HEK293T (cell line): ENCODE data around the gene CORO6.

Experiments used
- CTCF ChIA-PET: fragments of 350-600 bp; formaldehyde crosslinking; extraction: SDS; loops from one replicate; lab custom pipeline; 2021; ENCODE audit warnings: antibody characterized with exemption, inconsistent platforms; lab: Yijun Ruan, JAX
- POLR2A ChIA-PET: fragments of 350-600 bp; formaldehyde crosslinking; extraction: SDS; loops from one replicate; lab custom pipeline; 2020; ENCODE audit warnings: antibody characterized with exemption, inconsistent platforms; lab: Yijun Ruan, JAX
- DNase-seq: peaks from one replicate; pipeline ENCODE4 v3.0.0; 2012; ENCODE audit warnings: mixed read lengths; ENCODE audit errors: extremely low spot score
- ARNT ChIP-seq: fragments of 450-650 bp; IDR thresholded peaks from 2 replicates; pipeline ENCODE4 v1.6.1; 2017; ENCODE audit warnings: mild to moderate bottlenecking
- BHLHE40 ChIP-seq: fragments of 450-650 bp; IDR thresholded peaks from 2 replicates; pipeline ENCODE4 v1.6.1; 2016; ENCODE audit warnings: mild to moderate bottlenecking, moderate library complexity, borderline replicate concordance
- CTBP1 ChIP-seq: fragments of 450-650 bp; IDR thresholded peaks from 2 replicates; pipeline ENCODE4 v1.6.1; 2016; ENCODE audit warnings: borderline replicate concordance
- ELF4 ChIP-seq: fragments of 450-650 bp; IDR thresholded peaks from 2 replicates; pipeline ENCODE4 v1.6.1; 2017; ENCODE audit warnings: antibody characterized with exemption
- FOXA1 ChIP-seq: fragments of 450-650 bp; IDR thresholded peaks from 2 replicates; pipeline ENCODE4 v1.6.1; 2016; ENCODE audit warnings: mild to moderate bottlenecking
- FOXK2 ChIP-seq: fragments of 450-650 bp; IDR thresholded peaks from 2 replicates; pipeline ENCODE4 v1.6.1; 2016; ENCODE audit warnings: mild to moderate bottlenecking
- FOXM1 ChIP-seq: fragments of 450-650 bp; IDR thresholded peaks from 2 replicates; pipeline ENCODE4 v1.6.1; 2017; ENCODE audit warnings: mild to moderate bottlenecking, borderline replicate concordance
- HDGF ChIP-seq: fragments of 450-650 bp; IDR thresholded peaks from 2 replicates; pipeline ENCODE4 v1.6.1; 2017; ENCODE audit warnings: antibody characterized with exemption, borderline replicate concordance
- L3MBTL2 ChIP-seq: fragments of 450-650 bp; conservative IDR thresholded peaks from 2 replicates; pipeline ENCODE4 v1.6.1; 2016; ENCODE audit warnings: mild to moderate bottlenecking
- LEF1 ChIP-seq: fragments of 450-650 bp; IDR thresholded peaks from 2 replicates; pipeline ENCODE4 v1.6.1; 2017; ENCODE audit warnings: mild to moderate bottlenecking, borderline replicate concordance
- NFRKB ChIP-seq: fragments of 450-650 bp; IDR thresholded peaks from 2 replicates; pipeline ENCODE4 v1.6.1; 2016; ENCODE audit warnings: mild to moderate bottlenecking, moderate library complexity
- SP1 ChIP-seq: fragments of 450-650 bp; IDR thresholded peaks from 2 replicates; pipeline ENCODE4 v1.6.1; 2017
- SUZ12 ChIP-seq: fragments of 450-650 bp; IDR thresholded peaks from 2 replicates; pipeline ENCODE4 v1.6.1; 2016; ENCODE audit warnings: mild to moderate bottlenecking
- TARDBP ChIP-seq: fragments of 450-650 bp; IDR thresholded peaks from 2 replicates; pipeline ENCODE4 v1.6.1; 2016
- ZNF384 ChIP-seq: fragments of 450-650 bp; IDR thresholded peaks from 2 replicates; pipeline ENCODE4 v1.6.1; 2016
- TF ChIP-seq, protein P1 (sequence below): fragments of 450-650 bp; IDR thresholded peaks from 2 replicates; pipeline ENCODE4 v1.6.1; 2016

CORO6 gene

DNA sequence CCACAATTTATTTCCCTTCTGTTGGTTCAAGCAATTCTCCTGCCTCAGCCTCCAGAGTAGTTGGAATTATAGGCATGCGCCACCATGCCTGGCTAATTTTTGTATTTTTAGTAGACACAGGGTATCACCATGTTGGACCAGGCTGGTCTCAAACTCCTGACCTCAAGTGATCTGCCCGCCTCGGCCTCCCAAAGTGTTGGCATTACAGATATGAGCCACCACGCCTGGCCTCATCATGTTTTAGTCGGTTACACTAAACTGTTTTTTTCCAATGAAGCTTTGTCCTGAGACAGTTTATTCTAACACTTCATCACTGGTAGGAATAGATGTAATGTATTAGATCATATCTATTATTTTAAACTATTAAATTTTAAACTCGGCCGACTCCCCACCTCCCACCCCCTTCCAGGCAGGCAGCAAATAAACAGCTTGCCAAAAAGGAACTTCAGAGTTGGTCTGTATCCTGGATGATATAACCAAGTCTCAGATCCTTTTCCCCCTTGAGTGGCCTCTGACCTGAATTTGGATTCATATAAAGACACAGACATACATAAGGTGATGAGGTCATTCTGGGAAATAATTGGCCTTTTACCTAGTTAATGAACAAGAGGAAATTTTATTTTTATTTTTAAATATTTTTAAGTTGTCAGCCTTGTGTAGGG lies 18.4 kb upstream of the CORO6 start:
- POLR2A ChIA-PET = interaction anchor here (1.4 kb wide), 1 partner anchor 18 kb away, joined by 3 read pairs; the partner anchor contains the start of gene CORO6
- no peak for DNase-seq
- TF ChIP-seq NFRKB = no peak
- no peak for TF ChIP-seq HDGF
- no peak for TF ChIP-seq FOXA1
- TF ChIP-seq SP1 = no peak
- TF ChIP-seq, protein P1, sequence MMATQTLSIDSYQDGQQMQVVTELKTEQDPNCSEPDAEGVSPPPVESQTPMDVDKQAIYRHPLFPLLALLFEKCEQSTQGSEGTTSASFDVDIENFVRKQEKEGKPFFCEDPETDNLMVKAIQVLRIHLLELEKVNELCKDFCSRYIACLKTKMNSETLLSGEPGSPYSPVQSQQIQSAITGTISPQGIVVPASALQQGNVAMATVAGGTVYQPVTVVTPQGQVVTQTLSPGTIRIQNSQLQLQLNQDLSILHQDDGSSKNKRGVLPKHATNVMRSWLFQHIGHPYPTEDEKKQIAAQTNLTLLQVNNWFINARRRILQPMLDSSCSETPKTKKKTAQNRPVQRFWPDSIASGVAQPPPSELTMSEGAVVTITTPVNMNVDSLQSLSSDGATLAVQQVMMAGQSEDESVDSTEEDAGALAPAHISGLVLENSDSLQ = no peak
- TF ChIP-seq L3MBTL2 = no peak
- TF ChIP-seq SUZ12 = no peak
- no peak for TF ChIP-seq BHLHE40
- TF ChIP-seq ARNT = no peak
- no peak for TF ChIP-seq ZNF384
- TF ChIP-seq ELF4 = no peak
- no peak for TF ChIP-seq FOXM1
- TF ChIP-seq TARDBP = no peak
- no peak for TF ChIP-seq CTBP1
- no peak for TF ChIP-seq LEF1
- CTCF ChIA-PET = interaction anchor here (2.2 to 5.7 kb wide), 2 partner anchors 138 to 290 kb away, joined by 25 to 51 read pairs; no protein-coding TSS in a partner anchor

DNA sequence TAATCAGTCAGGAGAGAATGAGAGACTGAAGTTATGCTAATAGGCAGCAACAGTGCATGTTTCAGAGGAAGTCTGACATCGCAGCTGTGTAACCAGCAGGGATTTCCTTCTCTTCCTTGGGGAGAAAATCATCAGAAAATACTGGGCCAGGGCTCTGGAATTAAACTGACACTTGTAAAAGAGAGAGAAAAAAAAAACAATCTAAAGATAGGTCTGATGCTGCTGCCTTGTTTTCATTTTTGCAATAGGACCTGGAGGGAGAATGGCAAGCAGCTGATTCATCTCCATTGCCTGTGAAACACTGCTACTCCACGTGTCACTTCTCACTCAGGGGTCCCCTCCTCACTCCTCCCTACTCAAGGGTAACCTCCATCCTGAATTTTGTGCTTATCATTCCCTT lies 17.7 kb upstream of the CORO6 start:
- DNase-seq = no peak
- ChIA-PET POLR2A (interaction anchor here (1.4 to 1.7 kb wide), 4 partner anchors 17 to 121 kb away, joined by 3 to 6 read pairs (median 5); partner anchors contain the start of genes ANKRD13B and CORO6), CTCF (interaction anchor here (0.7 to 5.7 kb wide), 5 partner anchors 14 to 291 kb away, joined by 3 to 51 read pairs (median 7); no protein-coding TSS in a partner anchor)
- TF ChIP-seq HDGF = no peak
- TF ChIP-seq, protein P1 = no peak
- TF ChIP-seq L3MBTL2 = no peak
- no peak for TF ChIP-seq FOXA1

DNA sequence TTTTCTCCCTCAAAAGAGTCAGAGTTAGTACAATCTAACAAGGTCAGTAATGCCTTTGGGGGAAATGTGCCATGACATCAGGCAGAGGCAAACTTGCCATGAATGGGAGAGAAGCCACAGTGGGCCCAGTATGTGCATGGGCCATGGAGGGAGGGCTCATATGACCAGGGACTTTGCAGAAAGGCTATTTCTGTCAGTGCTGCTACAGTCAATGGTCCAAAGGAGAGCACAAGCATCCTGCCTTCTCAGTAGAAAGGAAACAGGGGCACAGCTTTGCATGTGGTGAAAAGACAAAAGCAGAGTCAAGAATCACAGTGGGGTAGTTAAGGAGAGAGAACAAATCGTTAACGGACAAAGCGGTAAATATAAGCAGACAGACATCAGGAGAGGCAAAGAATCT lies 11.2 kb upstream of the CORO6 start:
- TF ChIP-seq L3MBTL2 = no peak
- no peak for TF ChIP-seq FOXK2
- no peak for TF ChIP-seq BHLHE40
- TF ChIP-seq FOXA1 = no peak
- TF ChIP-seq HDGF = no peak
- TF ChIP-seq ZNF384 = no peak
- no peak for TF ChIP-seq SUZ12
- no peak for TF ChIP-seq NFRKB
- no peak for TF ChIP-seq ARNT
- no peak for TF ChIP-seq TARDBP
- TF ChIP-seq SP1 = no peak
- TF ChIP-seq ELF4 = no peak
- TF ChIP-seq FOXM1 = no peak
- no peak for TF ChIP-seq CTBP1
- no peak for TF ChIP-seq LEF1
- TF ChIP-seq, protein P1 = no peak
- DNase-seq = no peak
- POLR2A ChIA-PET = no interaction called here

DNA sequence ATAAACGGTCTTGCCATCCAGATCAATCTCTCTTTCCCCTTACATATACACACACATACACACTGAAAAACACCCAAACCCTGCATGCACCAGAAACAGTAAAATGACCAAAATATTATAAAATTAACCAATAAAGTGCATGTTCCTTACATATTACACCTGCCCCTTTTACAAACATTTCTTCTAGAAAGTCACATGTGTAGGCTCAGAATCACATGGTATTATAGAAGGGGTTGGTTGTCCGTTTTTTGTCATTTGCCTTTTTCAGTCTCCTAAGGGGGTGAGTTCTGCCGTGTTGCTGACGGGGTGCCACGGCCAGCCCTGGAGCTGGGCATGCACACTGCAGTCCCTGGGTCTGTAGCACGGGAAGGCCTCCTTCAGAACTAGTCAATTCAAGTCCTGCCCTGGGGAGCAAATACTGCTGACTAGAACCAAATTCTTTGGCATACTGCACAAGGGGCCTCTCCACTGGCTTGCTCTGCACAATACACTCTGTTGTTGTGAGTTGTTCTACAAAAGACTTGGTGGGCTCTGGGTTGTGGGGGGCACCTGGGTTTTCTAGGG lies 8.0 kb upstream of the CORO6 start:
- no peak for DNase-seq
- ChIA-PET CTCF (no interaction called here), POLR2A (no interaction called here)
- no peak for TF ChIP-seq NFRKB

More for the DNA sequence above, 11.2 kb upstream of the CORO6 start:
- CTCF ChIA-PET = interaction anchor here (0.5 kb wide), 1 partner anchor 306 kb away, joined by 10 read pairs; no protein-coding TSS in a partner anchor

DNA sequence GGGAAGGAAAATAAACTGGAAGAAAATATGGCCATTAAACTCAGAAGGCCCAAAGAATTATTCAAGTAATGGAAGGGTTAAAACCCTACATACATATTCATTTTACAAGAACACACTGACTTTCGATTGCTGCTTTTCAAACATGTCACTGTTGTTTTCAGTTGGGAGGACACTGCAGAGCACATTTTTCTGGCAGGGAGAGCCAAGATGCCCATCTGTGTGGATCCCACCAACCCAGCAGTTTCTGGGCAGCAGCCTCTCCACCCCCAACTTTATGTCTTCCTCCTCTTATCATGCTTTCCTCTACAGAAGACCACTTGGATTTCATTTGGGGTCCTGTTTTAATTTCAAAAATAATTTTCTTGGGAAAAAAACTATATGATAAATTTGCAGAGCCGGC lies 7.1 kb upstream of the CORO6 start:
- CTCF ChIA-PET = no interaction called here
- TF ChIP-seq FOXA1 (no peak), NFRKB (no peak), BHLHE40 (no peak), FOXM1 (no peak), L3MBTL2 (no peak), ZNF384 (no peak), LEF1 (no peak), SUZ12 (no peak), HDGF (no peak), TARDBP (no peak), CTBP1 (no peak), SP1 (no peak)
- TF ChIP-seq, protein P1 = no peak
- POLR2A ChIA-PET = no interaction called here
- DNase-seq = no peak
